ENCODE measurements around the gene TMEM156. TPM values are rescaled to one million over a fixed set of nuclear protein-coding genes. Genes with fewer than 3 reads are reported as not detected.

TMEM156 gene
- polyA plus RNA-seq, 1 of the 3 experiments (the other 2 are of a cell fraction): 0.13 TPM

DNA sequence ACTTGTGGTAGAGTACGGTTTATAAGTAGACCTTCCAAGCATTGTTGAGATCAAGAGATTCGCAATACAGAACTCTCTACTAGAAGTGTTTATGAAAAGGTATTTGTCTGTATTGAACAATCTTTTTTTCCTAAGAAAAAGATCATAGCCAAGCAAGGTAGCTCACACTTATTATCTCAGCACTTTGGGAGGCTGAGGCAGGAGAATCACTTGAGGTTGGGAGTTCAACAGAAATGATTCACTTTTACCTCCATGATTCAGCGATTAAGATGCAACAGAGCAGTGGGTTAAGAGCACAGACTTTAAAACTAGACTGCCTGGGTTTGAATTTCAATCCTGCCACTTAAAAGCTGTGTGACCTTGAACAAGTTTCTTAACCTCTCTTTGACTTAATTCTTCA is 74.3 kb downstream of the TMEM156 start:
- no peaks in the 10 kb centered on the region for H3K27me3 ChIP-seq (ENCODE audit: insufficient read depth)
- DNase-seq: no peak
- H3K4me3 ChIP-seq (ENCODE audit: low read depth in 2 of 2, low read length in 1 of 2): no peak overlapping the region
- no peak overlapping the region for H2AFZ ChIP-seq (ENCODE audit: low read depth)
- no peaks in the 10 kb centered on the region for H3K36me3 ChIP-seq (replicated peaks in 1 of 2; ENCODE audit: control insufficient read depth in 1 of 2, insufficient read depth in 2 of 2, low read length in 1 of 2)
- no peaks in the 10 kb centered on the region for H4K20me1 ChIP-seq (ENCODE audit: insufficient read depth)
- H3F3A ChIP-seq (replicated peaks; ENCODE audit: insufficient read depth): no peaks in the 10 kb centered on the region
- H3K9ac ChIP-seq: no peak overlapping the region
- ChIA-PET POLR2A (no interaction called here), CTCF (interaction anchor here (2.1 kb wide), 1 partner anchor 8 kb away, joined by 7 read pairs; no protein-coding TSS in a partner anchor)
- H3K79me2 ChIP-seq (ENCODE audit: insufficient read depth): no peaks in the 10 kb centered on the region
- H3K9me3 ChIP-seq: no peaks in the 10 kb centered on the region
- TF ChIP-seq TEAD4 (IDR thresholded peaks at IDR 0.05; ENCODE audit: borderline replicate concordance, insufficient read depth): no peak
- TF ChIP-seq EP300 (IDR thresholded peaks at IDR 0.05; ENCODE audit: borderline replicate concordance in 1 of 2, low read depth in 1 of 2, low read length in 1 of 2): no peak
- TF ChIP-seq ELF1 (IDR thresholded peaks at IDR 0.05): no peak
- no peak overlapping the region for H3K27ac ChIP-seq (ENCODE audit: low read depth in 2 of 2, low read length in 1 of 2)
- 82% methylated on average over 3 of the region's 3 CpGs for WGBS (ENCODE audit: low lambda C conversion rate)
- H3K9me2 ChIP-seq: no peaks in the 10 kb centered on the region
- H3K4me2 ChIP-seq: no peak overlapping the region
- no peaks in the 10 kb centered on the region for H3K4me1 ChIP-seq (ENCODE audit: control insufficient read depth in 1 of 2, insufficient read depth in 2 of 2, low read depth in 1 of 2, low read length in 1 of 2)

DNA sequence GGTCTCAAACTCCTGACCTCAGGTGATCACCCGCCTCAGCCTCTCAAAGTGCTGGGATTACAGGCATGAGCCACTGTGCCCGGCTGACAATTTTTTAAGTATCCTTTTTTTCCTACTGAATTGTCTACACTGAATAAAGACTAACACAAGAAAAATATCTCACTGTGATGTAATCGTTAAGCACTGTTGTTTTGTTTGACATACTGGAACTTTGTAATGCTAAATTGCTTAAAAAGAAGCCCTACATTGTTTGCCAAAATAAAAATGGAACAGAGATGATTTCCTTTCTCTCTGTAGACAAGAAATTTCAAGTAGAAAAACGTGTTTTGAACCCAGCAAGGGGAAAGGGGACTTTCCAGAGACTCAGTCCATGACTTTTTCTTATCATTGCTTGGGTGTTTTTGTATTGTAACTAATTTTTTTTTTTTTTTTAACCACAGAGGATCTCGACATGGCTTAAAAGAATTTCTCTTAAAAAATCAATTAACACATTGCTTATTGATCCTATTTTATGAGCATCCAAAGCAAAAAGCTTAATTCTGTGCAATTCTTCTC is 74.9 kb downstream of the TMEM156 start:
- Histone ChIP-seq H3K27ac (ENCODE audit: low read depth in 2 of 2, low read length in 1 of 2) (no peak overlapping the region), H2AFZ (ENCODE audit: low read depth) (no peak overlapping the region), H3K4me1 (ENCODE audit: control insufficient read depth in 1 of 2, insufficient read depth in 2 of 2, low read depth in 1 of 2, low read length in 1 of 2) (no peaks in the 10 kb centered on the region), H3K9ac (no peak overlapping the region), H3F3A (replicated peaks; ENCODE audit: insufficient read depth) (no peaks in the 10 kb centered on the region), H3K4me2 (no peak overlapping the region), H4K20me1 (ENCODE audit: insufficient read depth) (no peaks in the 10 kb centered on the region), H3K27me3 (ENCODE audit: insufficient read depth) (no peaks in the 10 kb centered on the region), H3K4me3 (ENCODE audit: low read depth in 2 of 2, low read length in 1 of 2) (no peak overlapping the region), H3K79me2 (ENCODE audit: insufficient read depth) (no peaks in the 10 kb centered on the region), H3K9me3 (no peaks in the 10 kb centered on the region), H3K9me2 (no peaks in the 10 kb centered on the region), H3K36me3 (replicated peaks in 1 of 2; ENCODE audit: control insufficient read depth in 1 of 2, insufficient read depth in 2 of 2, low read length in 1 of 2) (no peaks in the 10 kb centered on the region)
- TF ChIP-seq, protein P1, sequence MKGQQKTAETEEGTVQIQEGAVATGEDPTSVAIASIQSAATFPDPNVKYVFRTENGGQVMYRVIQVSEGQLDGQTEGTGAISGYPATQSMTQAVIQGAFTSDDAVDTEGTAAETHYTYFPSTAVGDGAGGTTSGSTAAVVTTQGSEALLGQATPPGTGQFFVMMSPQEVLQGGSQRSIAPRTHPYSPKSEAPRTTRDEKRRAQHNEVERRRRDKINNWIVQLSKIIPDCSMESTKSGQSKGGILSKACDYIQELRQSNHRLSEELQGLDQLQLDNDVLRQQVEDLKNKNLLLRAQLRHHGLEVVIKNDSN (IDR thresholded peaks at IDR 0.05; ENCODE audit: borderline replicate concordance, low read depth): no peak
- TF ChIP-seq MEF2A (IDR thresholded peaks at IDR 0.05; ENCODE audit: borderline replicate concordance, low read depth) (no peak), NRF1 (IDR thresholded peaks at IDR 0.05; ENCODE audit: low read depth, low read length) (no peak), JUND (IDR thresholded peaks at IDR 0.05) (no peak), RAD21 (IDR thresholded peaks at IDR 0.05; ENCODE audit: low read length) (no peak), RCOR1 (IDR thresholded peaks at IDR 0.05; ENCODE audit: low read length) (no peak), FOXM1 (IDR thresholded peaks at IDR 0.05; ENCODE audit: low read depth) (no peak), RFX5 (IDR thresholded peaks at IDR 0.05; ENCODE audit: low read length) (no peak), GATA2 (CRISPR knock-in tag; IDR thresholded peaks at IDR 0.05) (no peak), YY1 (IDR thresholded peaks at IDR 0.05; ENCODE audit: low read depth) (no peak), SIN3A (IDR thresholded peaks at IDR 0.05; ENCODE audit: borderline replicate concordance, low read depth, low read length) (no peak), POLR2AphosphoS5 (IDR thresholded peaks at IDR 0.05; ENCODE audit: low read depth, low read length) (no peak)
- TF ChIP-seq, protein P2, sequence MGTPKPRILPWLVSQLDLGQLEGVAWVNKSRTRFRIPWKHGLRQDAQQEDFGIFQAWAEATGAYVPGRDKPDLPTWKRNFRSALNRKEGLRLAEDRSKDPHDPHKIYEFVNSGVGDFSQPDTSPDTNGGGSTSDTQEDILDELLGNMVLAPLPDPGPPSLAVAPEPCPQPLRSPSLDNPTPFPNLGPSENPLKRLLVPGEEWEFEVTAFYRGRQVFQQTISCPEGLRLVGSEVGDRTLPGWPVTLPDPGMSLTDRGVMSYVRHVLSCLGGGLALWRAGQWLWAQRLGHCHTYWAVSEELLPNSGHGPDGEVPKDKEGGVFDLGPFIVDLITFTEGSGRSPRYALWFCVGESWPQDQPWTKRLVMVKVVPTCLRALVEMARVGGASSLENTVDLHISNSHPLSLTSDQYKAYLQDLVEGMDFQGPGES (IDR thresholded peaks at IDR 0.05; ENCODE audit: low read depth, low read length): no peak
- TF ChIP-seq, protein P3, sequence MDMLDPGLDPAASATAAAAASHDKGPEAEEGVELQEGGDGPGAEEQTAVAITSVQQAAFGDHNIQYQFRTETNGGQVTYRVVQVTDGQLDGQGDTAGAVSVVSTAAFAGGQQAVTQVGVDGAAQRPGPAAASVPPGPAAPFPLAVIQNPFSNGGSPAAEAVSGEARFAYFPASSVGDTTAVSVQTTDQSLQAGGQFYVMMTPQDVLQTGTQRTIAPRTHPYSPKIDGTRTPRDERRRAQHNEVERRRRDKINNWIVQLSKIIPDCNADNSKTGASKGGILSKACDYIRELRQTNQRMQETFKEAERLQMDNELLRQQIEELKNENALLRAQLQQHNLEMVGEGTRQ (IDR thresholded peaks at IDR 0.05; ENCODE audit: borderline replicate concordance, low read depth, low read length): no peak
- TF ChIP-seq, protein P4, sequence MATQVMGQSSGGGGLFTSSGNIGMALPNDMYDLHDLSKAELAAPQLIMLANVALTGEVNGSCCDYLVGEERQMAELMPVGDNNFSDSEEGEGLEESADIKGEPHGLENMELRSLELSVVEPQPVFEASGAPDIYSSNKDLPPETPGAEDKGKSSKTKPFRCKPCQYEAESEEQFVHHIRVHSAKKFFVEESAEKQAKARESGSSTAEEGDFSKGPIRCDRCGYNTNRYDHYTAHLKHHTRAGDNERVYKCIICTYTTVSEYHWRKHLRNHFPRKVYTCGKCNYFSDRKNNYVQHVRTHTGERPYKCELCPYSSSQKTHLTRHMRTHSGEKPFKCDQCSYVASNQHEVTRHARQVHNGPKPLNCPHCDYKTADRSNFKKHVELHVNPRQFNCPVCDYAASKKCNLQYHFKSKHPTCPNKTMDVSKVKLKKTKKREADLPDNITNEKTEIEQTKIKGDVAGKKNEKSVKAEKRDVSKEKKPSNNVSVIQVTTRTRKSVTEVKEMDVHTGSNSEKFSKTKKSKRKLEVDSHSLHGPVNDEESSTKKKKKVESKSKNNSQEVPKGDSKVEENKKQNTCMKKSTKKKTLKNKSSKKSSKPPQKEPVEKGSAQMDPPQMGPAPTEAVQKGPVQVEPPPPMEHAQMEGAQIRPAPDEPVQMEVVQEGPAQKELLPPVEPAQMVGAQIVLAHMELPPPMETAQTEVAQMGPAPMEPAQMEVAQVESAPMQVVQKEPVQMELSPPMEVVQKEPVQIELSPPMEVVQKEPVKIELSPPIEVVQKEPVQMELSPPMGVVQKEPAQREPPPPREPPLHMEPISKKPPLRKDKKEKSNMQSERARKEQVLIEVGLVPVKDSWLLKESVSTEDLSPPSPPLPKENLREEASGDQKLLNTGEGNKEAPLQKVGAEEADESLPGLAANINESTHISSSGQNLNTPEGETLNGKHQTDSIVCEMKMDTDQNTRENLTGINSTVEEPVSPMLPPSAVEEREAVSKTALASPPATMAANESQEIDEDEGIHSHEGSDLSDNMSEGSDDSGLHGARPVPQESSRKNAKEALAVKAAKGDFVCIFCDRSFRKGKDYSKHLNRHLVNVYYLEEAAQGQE (IDR thresholded peaks at IDR 0.05; ENCODE audit: low read depth, low read length): no peak
- CTCF ChIA-PET: no interaction called here
- 73% methylated on average over 5 of the region's 5 CpGs for WGBS (ENCODE audit: low lambda C conversion rate)
- POLR2A ChIA-PET: no interaction called here
- no peak for DNase-seq
